Transverse colon (tissue), 4 donors: ENCODE results near the gene PRELID3B. TPM values are rescaled to one million over a fixed set of nuclear protein-coding genes. Genes with fewer than 3 reads are reported as not detected.

Experiments used
- DNase-seq: peaks from one replicate; pipeline ENCODE4 v3.0.0-alpha.2; 2019
- H3K27ac ChIP-seq, 4 donors: fragments of 200-600 bp; sonication (generic); 2 replicates each; pipeline ENCODE4 v1.5.1; 2016 to 2018; ENCODE audit warnings: inconsistent platforms in 4 of 4
- H3K27me3 ChIP-seq: fragments of 200-600 bp; sonication (generic); 2 replicates; pipeline ENCODE4 v1.5.1; 2017; ENCODE audit warnings: inconsistent platforms
- H3K36me3 ChIP-seq, 4 donors: fragments of 200-600 bp; sonication (generic); 2 replicates each; pipeline ENCODE4 v1.5.1; 2017 to 2019; ENCODE audit warnings: inconsistent platforms in 4 of 4
- H3K4me1 ChIP-seq, 4 donors: fragments of 200-600 bp; sonication (generic); 2 replicates each; pipeline ENCODE4 v1.5.1; 2017 to 2020; ENCODE audit warnings: inconsistent platforms in 4 of 4
- H3K4me3 ChIP-seq, 4 donors: fragments of 200-600 bp; sonication (generic); 1 replicate in 1 of 4; 2 replicates in 3 of 4; pipeline versions ENCODE4 v1.5.1 to v1.6.1; 2017 to 2019; ENCODE audit warnings: inconsistent platforms in 4 of 4
- H3K9me3 ChIP-seq, 2 donors: fragments of 200-600 bp; sonication (generic); 2 replicates each; pipeline ENCODE4 v1.5.1; 2017 to 2019; ENCODE audit warnings: inconsistent platforms in 2 of 2
- CTCF ChIP-seq, 5 experiments: fragments of 200-600 bp in 3 of 5; fragments of 450-650 bp in 2 of 5; sonication (generic) in 3 of 5; IDR thresholded peaks; 1 replicate in 2 of 5; 2 replicates in 3 of 5; pipeline ENCODE4 v1.5.1; 2016 to 2017; ENCODE audit warnings: antibody characterized with exemption in 5 of 5, inconsistent platforms in 3 of 5, mild to moderate bottlenecking in 2 of 5, moderate library complexity in 1 of 5
- EP300 ChIP-seq: sonication (generic); formaldehyde crosslinking; IDR thresholded peaks from one replicate; pipeline ENCODE4 v1.6.1; 2017; ENCODE audit warnings: antibody characterized with exemption, low read depth
- POLR2A ChIP-seq: fragments of 450-650 bp; IDR thresholded peaks from one replicate; pipeline ENCODE4 v1.6.1; 2016; ENCODE audit warnings: antibody characterized with exemption, mild to moderate bottlenecking, moderate library complexity
- POLR2AphosphoS5 ChIP-seq, 3 donors: sonication (generic); formaldehyde crosslinking; IDR thresholded peaks; one replicate each; pipeline ENCODE4 v1.6.1; 2016; ENCODE audit warnings: antibody characterized with exemption in 3 of 3
- WGBS, 2 donors: methylation state at CpG; one replicate each; pipeline ENCODE4 v1.1.5; 2018; ENCODE audit warnings: low coverage in 1 of 2; 5-methylcytosine and 5-hydroxymethylcytosine counted together
- in situ Hi-C, 4 donors: fragments of 200-750 bp; cut with MboI; loops; one replicate each; pipeline versions ENCODE4 v1.15.0 to v1.15.1; 2017; ENCODE audit warnings: low sequenced_read_pairs in 3 of 4, low pct_ligation_motif_present in 1 of 4, low pct_unique_long_range_greater_than_20kb in 1 of 4
- intact Hi-C: fragments of 100-400 bp; cut with DNase I; formaldehyde crosslinking; loops from one replicate; pipeline ENCODE4 v1.15.1; 2023; ENCODE audit warnings: low total_unique reads
- total RNA-seq, 4 donors: library from RNA; depleted of rRNA; stranded (reverse); fragments of >200 nt; gene quantifications; one replicate each; pipeline ENCODE4 v1.1.0, GENCODE V29; 2016

PRELID3B gene
- total RNA-seq, 4 donors from 2014 or later, result 25.3 to 119 (median 67.8) TPM

GRCh38 chr20:58986968-58987517, 55.5 kb downstream of the PRELID3B start:
- WGBS, 2 donors, result 79 to 90% methylated on average over 6 to 8 of the region's 8 CpGs

GRCh38 chr20:58986286-58986967, 56.2 kb downstream of the PRELID3B start:
- no peaks in the 10 kb centered on the region for H3K27me3 ChIP-seq
- no peak overlapping the region for H3K4me3 ChIP-seq
- intact Hi-C loops, result loop anchor here (10.0 kb wide), 1 partner anchor 92 kb away; no protein-coding TSS in a partner anchor
- in situ Hi-C loops, result loop anchor here in 1 of 4 donors (10.0 kb wide), 2 partner anchors 82 to 238 kb away; no protein-coding TSS in a partner anchor
- 84% methylated on average over 7 to 9 of the region's 9 CpGs for WGBS, 2 donors
- no peaks in the 10 kb centered on the region for H3K9me3 ChIP-seq
- H3K36me3 ChIP-seq, result peaks cover 0 to 49% (median 18%) of the 10 kb centered on the region in 4 donors
- TF ChIP-seq EP300 (no peak), CTCF (IDR thresholded peaks at IDR 0.05) (no peak), POLR2A (no peak), POLR2AphosphoS5 (IDR thresholded peaks at IDR 0.05) (no peak)
- peaks cover 7 to 28% (median 18%) of the 10 kb centered on the region in 4 donors for H3K4me1 ChIP-seq
- no peak for DNase-seq
- H3K27ac ChIP-seq, result no peak overlapping the region

More at GRCh38 chr20:58986968-58987517, 55.5 kb downstream of the PRELID3B start:
- Histone ChIP-seq H3K36me3 (peaks cover 0 to 53% (median 20%) of the 10 kb centered on the region in 4 donors), H3K4me1 (peaks cover 7 to 24% (median 16%) of the 10 kb centered on the region in 4 donors), H3K27ac (no peak overlapping the region), H3K27me3 (no peaks in the 10 kb centered on the region), H3K4me3 (no peak overlapping the region), H3K9me3 (no peaks in the 10 kb centered on the region)
- in situ Hi-C loops (loop anchor here in 1 of 4 donors (10.0 kb wide), 2 partner anchors 82 to 238 kb away; no protein-coding TSS in a partner anchor), intact Hi-C loops (loop anchor here (10.0 kb wide), 1 partner anchor 92 kb away; no protein-coding TSS in a partner anchor)
- DNase-seq, result no peak
- no peak for TF ChIP-seq POLR2A
- no peak for TF ChIP-seq EP300
- no peak for TF ChIP-seq POLR2AphosphoS5 (IDR thresholded peaks at IDR 0.05)
- TF ChIP-seq CTCF (IDR thresholded peaks at IDR 0.05), result no peak

GRCh38 chr20:58985656-58986055, 56.9 kb downstream of the PRELID3B start:
- WGBS, 2 donors, result 77 to 80% methylated on average over 5 of the region's 5 CpGs
- Histone ChIP-seq H3K27ac (no peak overlapping the region), H3K4me1 (peaks cover 7 to 28% (median 18%) of the 10 kb centered on the region in 4 donors), H3K36me3 (peaks cover 0 to 42% (median 14%) of the 10 kb centered on the region in 4 donors), H3K9me3 (no peaks in the 10 kb centered on the region), H3K4me3 (no peak overlapping the region), H3K27me3 (no peaks in the 10 kb centered on the region)
- in situ Hi-C loops, result loop anchor here in 1 of 4 donors (10.0 kb wide), 2 partner anchors 81 to 239 kb away; no protein-coding TSS in a partner anchor
- TF ChIP-seq POLR2A (no peak), EP300 (no peak), POLR2AphosphoS5 (IDR thresholded peaks at IDR 0.05) (no peak), CTCF (IDR thresholded peaks at IDR 0.05) (no peak)
- DNase-seq, result no peak
- intact Hi-C loops, result loop anchor here (10.0 kb wide), 1 partner anchor 91 kb away; no protein-coding TSS in a partner anchor

- no peak for DNase-seq
- no peak overlapping the region for H3K4me3 ChIP-seq
These were observed 57.9 kb downstream of the PRELID3B start for GRCh38 chr20:58984691-58985090.

More at GRCh38 chr20:58984691-58985090, 57.9 kb downstream of the PRELID3B start:
- TF ChIP-seq CTCF (IDR thresholded peaks at IDR 0.05) (no peak), POLR2AphosphoS5 (IDR thresholded peaks at IDR 0.05) (no peak)
- Histone ChIP-seq H3K36me3 (peaks cover 0 to 35% (median 11%) of the 10 kb centered on the region in 4 donors), H3K27me3 (no peaks in the 10 kb centered on the region), H3K27ac (no peak overlapping the region), H3K4me1 (peaks cover 7 to 31% (median 20%) of the 10 kb centered on the region in 4 donors), H3K9me3 (no peaks in the 10 kb centered on the region)
- intact Hi-C loops, result loop anchor here (10.0 kb wide), 1 partner anchor 90 kb away; no protein-coding TSS in a partner anchor
- whole genome bisulfite sequencing, 2 donors, result 89 to 90% methylated on average over 6 of the region's 6 CpGs
- in situ Hi-C loops, result loop anchor here in 1 of 4 donors (10.0 kb wide), 2 partner anchors 80 to 240 kb away; no protein-coding TSS in a partner anchor
